ENCODE results near the gene TMCC1.
"Not testable (repeated sequence)": the region's sequence is repeated elsewhere in the genome, so short reads cannot be mapped to it uniquely, and the experiment has no call there.

TMCC1 gene

GRCh38 chr3:129699612-129700011 is 193.9 kb downstream of the TMCC1 start:
- no peak overlapping the region for H3K4me3 ChIP-seq (ENCODE audit: low read length)

DNA sequence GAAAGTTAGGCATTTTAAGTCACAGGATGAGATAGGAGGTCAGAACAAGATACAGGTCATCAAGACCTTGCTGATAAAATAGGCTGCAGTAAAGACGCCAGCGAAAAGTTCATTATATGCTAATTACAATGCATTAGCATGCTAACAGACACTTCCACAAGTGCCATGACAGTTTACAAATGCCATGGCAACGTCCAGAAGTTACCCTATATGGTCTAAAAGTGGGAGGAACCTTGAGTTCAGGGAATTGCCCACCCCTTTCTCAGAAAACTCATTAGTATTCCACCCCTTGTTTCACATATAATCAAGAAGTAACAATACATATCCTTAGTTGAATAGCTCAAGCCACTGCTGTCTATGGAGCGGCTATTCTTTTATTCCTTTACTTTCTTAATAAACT is 194.3 kb downstream of the TMCC1 start:
- DNase-seq (ENCODE audit: low read depth, low spot score) = no peak
- H3K4me3 ChIP-seq (ENCODE audit: low read length) = no peak overlapping the region

More at GRCh38 chr3:129699612-129700011, 193.9 kb downstream of the TMCC1 start:
- DNase-seq (ENCODE audit: low read depth, low spot score) = no peak

GRCh38 chr3:129697229-129697969 is 196.1 kb downstream of the TMCC1 start:
- no peak overlapping the region for H3K4me3 ChIP-seq (ENCODE audit: low read length)
- DNase-seq (ENCODE audit: low read depth, low spot score) = no peak

- H3K4me3 ChIP-seq (ENCODE audit: low read length); DNase-seq (ENCODE audit: low read depth, low spot score): not testable (repeated sequence)
Observed at GRCh38 chr3:129696430-129696829, 197.1 kb downstream of the TMCC1 start.

GRCh38 chr3:129695230-129695629 is 198.3 kb downstream of the TMCC1 start:
- no peak for DNase-seq (ENCODE audit: low read depth, low spot score)
- H3K4me3 ChIP-seq (ENCODE audit: low read length) = no peak overlapping the region

DNA sequence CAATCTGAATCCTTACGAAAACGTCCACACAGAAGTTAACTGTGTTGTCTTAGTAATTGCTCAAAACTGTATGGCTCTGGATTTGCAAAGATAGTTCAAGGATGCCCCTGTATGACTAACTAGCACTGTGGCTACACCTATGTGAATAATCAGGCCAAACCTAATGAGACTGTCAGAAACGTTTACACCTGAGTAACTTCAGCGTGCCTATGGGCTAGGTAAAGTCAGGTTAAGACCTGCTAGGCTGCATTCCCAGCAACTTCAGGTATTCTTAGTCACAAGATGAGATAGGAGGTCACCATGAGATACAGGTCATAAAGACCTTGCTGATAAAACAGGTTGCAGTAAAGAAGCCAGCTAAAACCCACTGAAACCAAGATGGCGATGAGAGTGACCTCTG is 199.3 kb downstream of the TMCC1 start:
- H3K4me3 ChIP-seq (ENCODE audit: low read length) = no peak overlapping the region
- DNase-seq (ENCODE audit: low read depth, low spot score) = no peak

- no peak overlapping the region for H3K4me3 ChIP-seq (ENCODE audit: low read length)
- no peak for DNase-seq (ENCODE audit: low read depth, low spot score)
Observed at GRCh38 chr3:129692743-129693142, 200.8 kb downstream of the TMCC1 start.

GRCh38 chr3:129690963-129691362 is 202.5 kb downstream of the TMCC1 start:
- no peak for DNase-seq (ENCODE audit: low read depth, low spot score)
- H3K4me3 ChIP-seq (ENCODE audit: low read length) = no peak overlapping the region

GRCh38 chr3:129690406-129690805 is 203.1 kb downstream of the TMCC1 start:
- H3K4me3 ChIP-seq (ENCODE audit: low read length) = no peak overlapping the region

GRCh38 chr3:129689036-129689435 is 204.5 kb downstream of the TMCC1 start:
- no peak for DNase-seq (ENCODE audit: low read depth, low spot score)
- H3K4me3 ChIP-seq (ENCODE audit: low read length) = no peak overlapping the region

More at GRCh38 chr3:129690406-129690805, 203.1 kb downstream of the TMCC1 start:
- peak; percentile 80 for DNase-seq (ENCODE audit: low read depth, low spot score)

DNA sequence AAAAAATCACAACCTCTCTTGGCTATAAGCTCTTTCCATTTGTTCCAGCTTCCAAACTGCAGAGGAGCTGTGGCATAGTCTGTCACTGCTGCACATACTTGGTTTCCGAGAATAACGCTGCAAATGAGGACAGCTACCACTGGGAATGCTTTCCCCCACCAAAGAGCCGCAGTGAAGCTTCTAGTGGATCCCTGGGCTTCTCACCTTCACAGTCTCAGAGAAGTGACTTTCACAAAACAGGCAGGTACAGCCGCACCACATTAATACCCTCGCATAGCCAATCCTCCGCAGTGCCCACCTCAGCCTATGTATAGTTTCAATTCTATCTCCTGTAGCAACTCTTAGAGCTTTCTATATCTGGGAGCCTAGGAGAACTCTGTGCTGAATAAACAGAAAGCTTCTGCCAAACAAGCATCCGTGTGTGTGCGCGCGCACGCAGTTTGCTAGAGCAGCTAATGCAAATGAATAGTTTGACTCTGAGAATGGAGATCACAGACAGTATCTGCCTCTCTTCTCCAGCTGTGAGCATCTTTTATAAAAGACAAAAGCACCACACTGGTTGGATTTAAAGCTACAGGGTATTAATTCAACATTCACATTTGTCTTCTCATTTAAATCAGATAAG is 205.1 kb downstream of the TMCC1 start:
- no peak for DNase-seq (ENCODE audit: low read depth, low spot score)
- no peak overlapping the region for H3K4me3 ChIP-seq (ENCODE audit: low read length)

DNA sequence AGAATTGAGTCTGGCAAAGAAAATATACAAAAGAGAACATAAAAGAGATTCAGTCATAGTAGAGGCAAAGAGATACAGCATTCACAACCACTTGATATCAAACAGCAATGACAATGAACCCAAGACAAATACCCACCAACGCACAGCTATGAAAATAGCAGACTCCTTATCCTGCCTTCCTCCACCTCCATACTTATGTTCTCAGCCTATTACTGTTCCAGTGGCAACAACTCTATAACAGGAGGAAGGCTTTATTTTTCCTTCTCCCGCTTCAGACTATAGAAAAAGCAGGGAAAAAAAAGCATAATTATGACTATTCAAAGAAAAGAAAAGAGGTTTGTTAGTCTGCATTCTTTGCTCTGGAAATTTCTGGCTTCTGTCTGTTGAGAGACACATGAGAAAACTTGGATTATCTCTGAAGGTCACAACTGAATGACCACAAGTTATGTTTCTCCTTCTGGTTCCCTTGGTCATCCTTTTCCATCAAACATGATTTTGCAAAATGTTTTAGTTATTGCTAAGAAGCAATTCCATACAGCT is 205.9 kb downstream of the TMCC1 start:
- DNase-seq (ENCODE audit: low read depth, low spot score) = no peak
- no peak overlapping the region for H3K4me3 ChIP-seq (ENCODE audit: low read length)

DNA sequence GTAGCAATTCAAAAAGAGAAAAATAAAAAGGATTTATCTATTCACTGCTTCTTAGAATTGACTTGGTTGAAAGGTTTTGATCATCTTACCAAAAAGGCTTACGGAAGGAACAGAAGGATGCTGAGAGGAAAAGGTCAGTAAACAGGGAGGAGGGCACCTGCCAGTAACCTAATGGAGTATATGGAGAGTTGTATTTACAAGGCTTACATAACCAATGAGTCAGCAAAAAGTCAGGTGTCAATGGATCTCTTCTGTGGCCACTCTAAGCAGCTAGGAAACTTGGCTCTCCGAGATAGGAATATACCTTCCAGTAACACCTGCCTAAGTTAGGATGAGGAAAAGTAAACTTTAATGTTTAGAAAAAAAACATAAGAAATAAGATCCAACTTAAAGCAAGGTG is 206.6 kb downstream of the TMCC1 start:
- no peak for DNase-seq (ENCODE audit: low read depth, low spot score)
- H3K4me3 ChIP-seq (ENCODE audit: low read length) = no peak overlapping the region

DNA sequence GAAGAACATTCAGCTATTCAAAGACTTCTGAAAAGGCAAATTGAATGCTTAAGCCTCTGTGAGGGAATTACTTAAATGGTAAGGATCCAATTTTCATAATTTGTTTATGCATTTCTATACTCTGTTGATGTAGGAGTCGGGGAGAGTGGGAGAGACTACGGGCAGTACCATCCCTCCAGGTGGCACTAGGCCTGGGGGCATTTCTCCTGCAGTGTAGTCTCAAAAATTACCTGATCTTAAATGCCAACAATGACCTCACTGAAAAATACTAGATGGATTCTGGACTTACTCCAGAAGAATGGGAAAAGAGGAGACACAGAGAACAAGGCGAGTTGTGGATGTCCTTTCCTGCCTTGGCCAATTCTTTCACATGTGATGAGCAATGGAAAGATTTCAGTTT is 209.2 kb downstream of the TMCC1 start:
- no peak for DNase-seq (ENCODE audit: low read depth, low spot score)
- H3K4me3 ChIP-seq (ENCODE audit: low read length) = no peak overlapping the region

DNA sequence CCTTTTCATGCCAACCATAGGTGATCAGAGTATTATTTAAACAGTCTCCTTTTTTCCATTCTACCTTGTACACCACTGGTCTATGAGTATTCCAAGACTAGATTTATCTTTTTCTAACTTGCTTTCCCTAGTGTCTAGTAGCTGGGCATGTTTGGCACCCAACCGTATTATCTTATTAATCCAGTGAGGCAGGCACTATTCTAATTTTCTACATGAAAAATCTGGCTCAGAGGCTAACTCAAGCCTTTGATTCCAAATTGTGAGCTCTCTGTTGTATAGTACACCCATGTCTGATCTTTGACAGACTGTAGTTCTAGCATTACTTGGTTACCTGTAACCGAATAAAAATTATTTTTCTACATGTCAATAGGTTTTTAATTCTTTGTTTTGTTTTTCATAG is 210.3 kb downstream of the TMCC1 start:
- no peak for DNase-seq (ENCODE audit: low read depth, low spot score)
- no peak overlapping the region for H3K4me3 ChIP-seq (ENCODE audit: low read length)

GRCh38 chr3:129676985-129677384 is 216.5 kb downstream of the TMCC1 start:
- no peak overlapping the region for H3K4me3 ChIP-seq (ENCODE audit: low read length)
- DNase-seq (ENCODE audit: low read depth, low spot score) = no peak

DNA sequence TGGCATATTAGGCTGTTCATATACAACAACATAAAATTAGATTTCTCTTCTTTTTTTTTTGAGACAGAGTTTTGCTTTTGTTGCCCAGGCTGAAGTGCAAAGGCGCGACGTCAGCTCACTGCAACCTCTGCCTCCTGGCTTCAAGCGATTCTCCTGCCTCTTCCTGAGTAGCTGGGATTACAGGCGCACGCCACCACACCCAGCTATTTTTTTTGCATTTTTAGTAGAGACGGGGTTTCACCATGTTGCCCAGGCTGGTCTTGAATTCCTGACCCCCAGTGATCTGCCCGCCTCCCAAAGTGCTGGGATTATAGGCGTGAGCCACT is 218.8 kb downstream of the TMCC1 start:
- H3K4me3 ChIP-seq (ENCODE audit: low read length); DNase-seq (ENCODE audit: low read depth, low spot score): not testable (repeated sequence)

DNA sequence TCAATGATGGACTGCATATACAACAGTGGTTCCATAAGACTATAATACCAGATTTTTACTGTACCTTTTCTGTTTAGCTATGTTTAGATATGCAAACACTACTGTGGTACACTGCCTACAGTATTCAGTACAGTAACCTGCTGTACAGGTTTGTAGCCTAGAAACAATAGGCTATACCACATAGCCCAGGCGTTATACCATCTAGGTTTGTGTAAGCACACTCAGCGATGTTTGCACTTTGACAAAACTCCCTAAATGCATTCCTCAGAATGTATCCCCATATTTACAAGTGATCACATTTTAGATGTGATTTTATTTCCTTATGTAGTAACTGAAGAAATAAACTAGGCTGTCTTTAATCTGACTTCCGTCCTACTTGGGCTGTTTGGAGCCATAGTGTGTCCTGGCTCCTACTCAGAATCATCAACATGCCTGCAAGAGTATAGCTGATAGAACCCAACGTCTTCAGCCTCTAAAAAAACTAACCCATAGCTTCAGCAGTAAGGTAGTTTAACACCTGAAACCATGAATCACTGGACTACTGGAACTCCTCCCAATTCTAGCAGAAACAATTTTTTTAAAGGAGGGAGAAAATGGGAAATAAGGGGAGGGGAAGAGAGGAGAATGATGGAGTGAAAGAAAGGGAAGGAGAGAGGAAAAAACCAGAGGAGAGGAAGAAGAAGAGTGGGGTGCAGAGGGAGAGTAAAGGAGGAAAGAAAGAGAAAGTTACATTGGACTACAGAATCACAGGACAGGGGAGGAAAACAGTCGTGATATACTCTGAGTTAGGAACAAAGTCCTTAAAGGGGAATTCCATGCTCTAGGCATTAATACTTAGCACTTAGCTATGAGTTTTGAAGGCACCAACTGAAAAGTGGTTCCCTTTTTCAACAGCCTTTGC is 219.4 kb downstream of the TMCC1 start:
- DNase-seq (ENCODE audit: low read depth, low spot score) = no peak

GRCh38 chr3:129673012-129673411 is 220.5 kb downstream of the TMCC1 start:
- no peak overlapping the region for H3K4me3 ChIP-seq (ENCODE audit: low read length)
- DNase-seq (ENCODE audit: low read depth, low spot score) = no peak

More for the DNA sequence above, 219.4 kb downstream of the TMCC1 start:
- H3K4me3 ChIP-seq (ENCODE audit: low read length) = no peak overlapping the region

- DNase-seq (ENCODE audit: low read depth, low spot score) = no peak
Observed at GRCh38 chr3:129672412-129672811, 221.1 kb downstream of the TMCC1 start.

More at GRCh38 chr3:129672412-129672811, 221.1 kb downstream of the TMCC1 start:
- H3K4me3 ChIP-seq (ENCODE audit: low read length) = no peak overlapping the region

All from Jurkat, Clone E6-1 (cell line).